HepG2 (cell line): ENCODE results near the gene NPDC1.

Experiments used
- ATF4 ChIP-seq, 2 experiments: fragments of 450-650 bp in 1 of 2; sonication (generic) in 1 of 2; formaldehyde crosslinking; IDR thresholded peaks; 2 replicates each; pipeline versions ENCODE4 v1.5.0 to v1.8.0; 2020 to 2022; ENCODE audit warnings: mild to moderate bottlenecking in 1 of 2, missing genetic modification reagents in 1 of 2
- BRF2 ChIP-seq: sonication (generic); formaldehyde crosslinking; IDR thresholded peaks from 2 replicates; pipeline ENCODE4 v1.8.1; 2022; ENCODE audit warnings: mild to moderate bottlenecking, missing genetic modification reagents
- CTCF ChIP-seq: sonication (generic); formaldehyde crosslinking; IDR thresholded peaks from 2 replicates; pipeline ENCODE4 v1.5.0; 2020; ENCODE audit warnings: mild to moderate bottlenecking, missing genetic modification reagents, moderate library complexity
- JUNB ChIP-seq: sonication (generic); formaldehyde crosslinking; IDR thresholded peaks from 2 replicates; pipeline ENCODE4 v1.8.0; 2022; ENCODE audit warnings: missing genetic modification reagents, mild to moderate bottlenecking, borderline replicate concordance
- KLF13 ChIP-seq: sonication (generic); formaldehyde crosslinking; IDR thresholded peaks from 2 replicates; pipeline ENCODE4 v1.4.0; 2020; ENCODE audit warnings: mild to moderate bottlenecking, missing genetic modification reagents
- NFATC3 ChIP-seq: sonication (generic); formaldehyde crosslinking; IDR thresholded peaks from 2 replicates; pipeline ENCODE4 v1.5.1; 2020; ENCODE audit warnings: mild to moderate bottlenecking, missing genetic modification reagents
- PRPF4 ChIP-seq: fragments of 200-400 bp; formaldehyde crosslinking; IDR thresholded peaks from 2 replicates; pipeline ENCODE4 v1.6.1; 2016; ENCODE audit warnings: low read length, low read depth; ENCODE audit not compliant: poor library complexity, severe bottlenecking
- SCMH1 ChIP-seq: sonication (generic); formaldehyde crosslinking; IDR thresholded peaks from 2 replicates; pipeline ENCODE4 v1.9.0; 2021; ENCODE audit warnings: missing genetic modification reagents, mild to moderate bottlenecking, borderline replicate concordance
- ZBTB49 ChIP-seq: sonication (generic); formaldehyde crosslinking; IDR thresholded peaks from 2 replicates; pipeline ENCODE4 v1.4.0; 2020; ENCODE audit warnings: missing genetic modification reagents, borderline replicate concordance
- ZNF136 ChIP-seq: sonication (generic); formaldehyde crosslinking; IDR thresholded peaks from 2 replicates; pipeline ENCODE4 v1.8.1; 2022; ENCODE audit warnings: low read depth, mild to moderate bottlenecking, moderate library complexity, missing genetic modification reagents
- ZNF24 ChIP-seq: fragments of 450-650 bp; IDR thresholded peaks from 2 replicates; pipeline ENCODE4 v1.6.1; 2017; ENCODE audit warnings: antibody characterized with exemption, mild to moderate bottlenecking
- ZNF839 ChIP-seq: sonication (generic); formaldehyde crosslinking; IDR thresholded peaks from 2 replicates; pipeline ENCODE4 v1.4.0; 2020; ENCODE audit warnings: missing genetic modification reagents, mild to moderate bottlenecking, borderline replicate concordance

GRCh38 chr9:136995772-136996311, 50.1 kb downstream of the NPDC1 start:
- TF ChIP-seq ATF4 (CRISPR knock-in tag; IDR thresholded peaks at IDR 0.05) (no peak), PRPF4 (no peak), JUNB (CRISPR knock-in tag) (no peak), CTCF (CRISPR knock-in tag) (no peak), NFATC3 (no peak), ZNF136 (no peak), ZNF24 (no peak), KLF13 (CRISPR knock-in tag) (no peak), BRF2 (no peak), ZBTB49 (CRISPR knock-in tag) (no peak), SCMH1 (CRISPR knock-in tag) (no peak), ZNF839 (CRISPR knock-in tag) (no peak)
